GM23338 (cell line): ENCODE data around the gene GDF10. TPM values are rescaled to one million over a fixed set of nuclear protein-coding genes. Genes with fewer than 3 reads are reported as not detected.

ENCODE experiments used
- ATAC-seq: fragments of 200-7000 bp; cut with Tn5 transposase; 3 replicates; pipeline ENCODE4 v1.9.1; 2020
- DNase-seq: peaks from one replicate; pipeline ENCODE4 v3.0.0-alpha.2; 2015; ENCODE audit warnings: low spot score
- H2AFZ ChIP-seq: fragments of 200-600 bp; sonication (generic); 2 replicates; pipeline ENCODE4 v1.8.0; 2016; ENCODE audit warnings: antibody characterized with exemption, mild to moderate bottlenecking, moderate library complexity
- H3F3A ChIP-seq: fragments of 200-600 bp; sonication (generic); replicated peaks from 2 replicates; pipeline ENCODE4 v1.8.0; 2017; ENCODE audit warnings: antibody characterized with exemption, mixed run types, low read depth
- H3K27ac ChIP-seq: fragments of 200-600 bp; sonication (generic); 2 replicates; pipeline ENCODE4 v1.6.1; 2016; ENCODE audit warnings: low read depth
- H3K27me3 ChIP-seq: fragments of 200-600 bp; sonication (generic); 2 replicates; pipeline ENCODE4 v1.8.0; 2016; ENCODE audit warnings: mild to moderate bottlenecking, mixed run types, moderate library complexity; ENCODE audit not compliant: insufficient read depth
- H3K36me3 ChIP-seq: fragments of 200-600 bp; sonication (generic); 2 replicates; pipeline ENCODE4 v1.8.0; 2016; ENCODE audit warnings: mild to moderate bottlenecking; ENCODE audit not compliant: insufficient read depth
- H3K4me1 ChIP-seq: fragments of 200-600 bp; sonication (generic); 2 replicates; pipeline ENCODE4 v1.8.0; 2016; ENCODE audit warnings: mild to moderate bottlenecking, moderate library complexity; ENCODE audit not compliant: insufficient read depth
- H3K4me2 ChIP-seq: fragments of 200-600 bp; sonication (generic); 2 replicates; pipeline ENCODE4 v1.7.1; 2017; ENCODE audit warnings: mixed run types
- H3K4me3 ChIP-seq: fragments of 200-600 bp; sonication (generic); 2 replicates; pipeline ENCODE4 v1.6.1; 2016; ENCODE audit warnings: mixed run types
- H3K79me2 ChIP-seq: fragments of 200-600 bp; sonication (generic); replicated peaks from 2 replicates; pipeline ENCODE4 v1.8.0; 2017; ENCODE audit warnings: mild to moderate bottlenecking; ENCODE audit not compliant: insufficient read depth
- H3K9me2 ChIP-seq: fragments of 200-600 bp; sonication (generic); 2 replicates; pipeline ENCODE4 v1.8.0; 2017; ENCODE audit not compliant: insufficient read depth
- H4K20me1 ChIP-seq: fragments of 200-600 bp; sonication (generic); replicated peaks from 2 replicates; pipeline ENCODE4 v1.8.0; 2017; ENCODE audit warnings: mild to moderate bottlenecking; ENCODE audit not compliant: insufficient read depth
- H3K27ac Mint-ChIP-seq: 2 replicates; pipeline ENCODE4 v1.8.0; 2020; ENCODE audit warnings: inconsistent platforms, mild to moderate bottlenecking, moderate library complexity, mixed read lengths
- H3K27me3 Mint-ChIP-seq: 3 replicates; pipeline ENCODE4 v1.8.0; 2022; ENCODE audit warnings: low read depth, mild to moderate bottlenecking, moderate library complexity, mixed read lengths, inconsistent platforms; ENCODE audit not compliant: insufficient read depth, poor library complexity
- H3K36me3 Mint-ChIP-seq: 3 replicates; pipeline ENCODE4 v1.8.0; 2021; ENCODE audit warnings: low read depth, mild to moderate bottlenecking, inconsistent platforms, moderate library complexity, mixed read lengths
- H3K4me1 Mint-ChIP-seq: 3 replicates; pipeline ENCODE4 v1.8.0; 2020; ENCODE audit warnings: mild to moderate bottlenecking, inconsistent platforms, mixed read lengths
- H3K4me3 Mint-ChIP-seq: 3 replicates; pipeline ENCODE4 v1.8.0; 2021; ENCODE audit warnings: moderate library complexity, mild to moderate bottlenecking, inconsistent platforms, mixed read lengths
- H3K9me3 Mint-ChIP-seq: 3 replicates; pipeline ENCODE4 v1.8.0; 2020; ENCODE audit warnings: moderate library complexity, mild to moderate bottlenecking, inconsistent platforms, mixed read lengths
- CREB1 ChIP-seq: fragments of 250-450 bp; sonication (Bioruptor Pico); IDR thresholded peaks from 2 replicates; pipeline ENCODE4 v1.5.0; 2020; ENCODE audit warnings: low read depth, mild to moderate bottlenecking, moderate library complexity
- ETS1 ChIP-seq: IDR thresholded peaks from 2 replicates; pipeline ENCODE4 v1.6.1; 2016; ENCODE audit warnings: antibody characterized with exemption
- EZH2 ChIP-seq: fragments of 200-600 bp; sonication (generic); IDR thresholded peaks from one replicate; pipeline ENCODE4 v1.8.0; 2017; ENCODE audit warnings: antibody characterized with exemption, mild to moderate bottlenecking, low read depth; ENCODE audit not compliant: unreplicated experiment
- EZH2phosphoT487 ChIP-seq: fragments of 200-600 bp; sonication (generic); IDR thresholded peaks from one replicate; pipeline ENCODE4 v1.8.1; 2018; ENCODE audit warnings: antibody characterized with exemption; ENCODE audit not compliant: unreplicated experiment
- JUNB ChIP-seq: IDR thresholded peaks from one replicate; pipeline ENCODE4 v1.6.1; 2016; ENCODE audit warnings: antibody characterized with exemption; ENCODE audit not compliant: unreplicated experiment
- NANOG ChIP-seq: IDR thresholded peaks from 2 replicates; pipeline ENCODE4 v1.6.1; 2016; ENCODE audit warnings: antibody characterized with exemption, borderline replicate concordance
- POLR2AphosphoS5 ChIP-seq: IDR thresholded peaks from 2 replicates; pipeline ENCODE4 v1.6.1; 2016; ENCODE audit warnings: antibody characterized with exemption, low read depth
- REST ChIP-seq: IDR thresholded peaks from one replicate; pipeline ENCODE4 v1.6.1; 2018; ENCODE audit warnings: antibody characterized with exemption; ENCODE audit not compliant: unreplicated experiment
- STAT1 ChIP-seq: IDR thresholded peaks from one replicate; pipeline ENCODE4 v1.6.1; 2016; ENCODE audit warnings: antibody characterized with exemption; ENCODE audit not compliant: unreplicated experiment
- ZNF114 ChIP-seq: fragments of 250-450 bp; sonication (Bioruptor Pico); IDR thresholded peaks from 2 replicates; pipeline ENCODE4 v1.5.0; 2020; ENCODE audit warnings: mild to moderate bottlenecking, moderate library complexity
- ZNF331 ChIP-seq: fragments of 250-450 bp; sonication (Bioruptor Pico); IDR thresholded peaks from 2 replicates; pipeline ENCODE4 v1.5.0; 2020; ENCODE audit warnings: low read depth, mild to moderate bottlenecking, moderate library complexity
- polyA plus RNA-seq: library from polyadenylated mRNA; unstranded; fragments of >200 nt; fragmentation: Nextera tagmentation; extraction: Ambion mirVana; gene quantifications from 2 replicates; pipeline ENCODE4 v1.2.1, GENCODE V29; 2016
- total RNA-seq: library from RNA; depleted of rRNA; stranded (reverse); fragments of >200 nt; shearing (Covaris generic); gene quantifications from 2 replicates; pipeline ENCODE4 v1.2.3, GENCODE V29; 2014
- TF ChIP-seq, protein P1 (sequence below), 2 experiments: fragments of 200-600 bp in 1 of 2; sonication (generic) in 1 of 2; conservative IDR thresholded peaks; 2 replicates each; pipeline versions ENCODE4 v1.5.1 to v1.6.1; 2016 to 2017; ENCODE audit warnings: antibody characterized with exemption in 2 of 2, low read depth in 2 of 2, mild to moderate bottlenecking in 2 of 2, moderate library complexity in 1 of 2

GDF10 gene
- total and polyA plus RNA-seq, 2 experiments from 2014 or later: 0.21 TPM; not detected in 1

- TF ChIP-seq, protein P1, sequence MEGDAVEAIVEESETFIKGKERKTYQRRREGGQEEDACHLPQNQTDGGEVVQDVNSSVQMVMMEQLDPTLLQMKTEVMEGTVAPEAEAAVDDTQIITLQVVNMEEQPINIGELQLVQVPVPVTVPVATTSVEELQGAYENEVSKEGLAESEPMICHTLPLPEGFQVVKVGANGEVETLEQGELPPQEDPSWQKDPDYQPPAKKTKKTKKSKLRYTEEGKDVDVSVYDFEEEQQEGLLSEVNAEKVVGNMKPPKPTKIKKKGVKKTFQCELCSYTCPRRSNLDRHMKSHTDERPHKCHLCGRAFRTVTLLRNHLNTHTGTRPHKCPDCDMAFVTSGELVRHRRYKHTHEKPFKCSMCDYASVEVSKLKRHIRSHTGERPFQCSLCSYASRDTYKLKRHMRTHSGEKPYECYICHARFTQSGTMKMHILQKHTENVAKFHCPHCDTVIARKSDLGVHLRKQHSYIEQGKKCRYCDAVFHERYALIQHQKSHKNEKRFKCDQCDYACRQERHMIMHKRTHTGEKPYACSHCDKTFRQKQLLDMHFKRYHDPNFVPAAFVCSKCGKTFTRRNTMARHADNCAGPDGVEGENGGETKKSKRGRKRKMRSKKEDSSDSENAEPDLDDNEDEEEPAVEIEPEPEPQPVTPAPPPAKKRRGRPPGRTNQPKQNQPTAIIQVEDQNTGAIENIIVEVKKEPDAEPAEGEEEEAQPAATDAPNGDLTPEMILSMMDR (conservative IDR thresholded peaks at IDR 0.05; ENCODE audit: low read depth in 2 of 2): no peak
- TF ChIP-seq EZH2 (no peak), ZNF331 (no peak), EZH2phosphoT487 (no peak), STAT1 (no peak), REST (no peak), POLR2AphosphoS5 (no peak), ETS1 (no peak), CREB1 (no peak), ZNF114 (CRISPR knock-in tag) (no peak), NANOG (no peak), JUNB (no peak)
Measured at GRCh38 chr10:47295411-47295810, 4.6 kb upstream of the GDF10 start (continued).

- ATAC-seq (no peak), DNase-seq (no peak)
- no peaks in the 10 kb centered on the region for H4K20me1 ChIP-seq
- peaks cover 28% of the 10 kb centered on the region for H3K27me3 ChIP-seq
- H3K4me1 Mint-ChIP-seq: peaks cover 23% of the 10 kb centered on the region
- no peak overlapping the region for H3K27ac Mint-ChIP-seq
- no peak overlapping the region for H3K4me3 Mint-ChIP-seq
- no peaks in the 10 kb centered on the region for H3F3A ChIP-seq
- H3K4me2 ChIP-seq: no peak overlapping the region
- no peaks in the 10 kb centered on the region for H3K36me3 ChIP-seq
- H3K4me3 ChIP-seq: no peak overlapping the region
- H3K27me3 Mint-ChIP-seq: peaks cover 25% of the 10 kb centered on the region
- H3K36me3 Mint-ChIP-seq: no peaks in the 10 kb centered on the region
- no peak overlapping the region for H2AFZ ChIP-seq
- H3K4me1 ChIP-seq: peaks cover 4% of the 10 kb centered on the region; the same call in 1 of the 2 replicates
- H3K9me2 ChIP-seq: peaks cover 4% of the 10 kb centered on the region; the same call in 1 of the 2 replicates
- H3K79me2 ChIP-seq: no peaks in the 10 kb centered on the region
- no peak overlapping the region for H3K27ac ChIP-seq
- TF ChIP-seq ZNF114 (CRISPR knock-in tag) (no peak), POLR2AphosphoS5 (no peak), REST (no peak)
- TF ChIP-seq, protein P1 (conservative IDR thresholded peaks at IDR 0.05; ENCODE audit: low read depth in 2 of 2): no peak
- no peaks in the 10 kb centered on the region for H3K9me3 Mint-ChIP-seq
Measured at GRCh38 chr10:47296156-47296894, 3.7 kb upstream of the GDF10 start.
